ENCODE data around the gene RNF39.
"Not testable (repeated sequence)": the region's sequence is repeated elsewhere in the genome, so short reads cannot be mapped to it uniquely, and the experiment has no call there.

Gene RNF39

DNA sequence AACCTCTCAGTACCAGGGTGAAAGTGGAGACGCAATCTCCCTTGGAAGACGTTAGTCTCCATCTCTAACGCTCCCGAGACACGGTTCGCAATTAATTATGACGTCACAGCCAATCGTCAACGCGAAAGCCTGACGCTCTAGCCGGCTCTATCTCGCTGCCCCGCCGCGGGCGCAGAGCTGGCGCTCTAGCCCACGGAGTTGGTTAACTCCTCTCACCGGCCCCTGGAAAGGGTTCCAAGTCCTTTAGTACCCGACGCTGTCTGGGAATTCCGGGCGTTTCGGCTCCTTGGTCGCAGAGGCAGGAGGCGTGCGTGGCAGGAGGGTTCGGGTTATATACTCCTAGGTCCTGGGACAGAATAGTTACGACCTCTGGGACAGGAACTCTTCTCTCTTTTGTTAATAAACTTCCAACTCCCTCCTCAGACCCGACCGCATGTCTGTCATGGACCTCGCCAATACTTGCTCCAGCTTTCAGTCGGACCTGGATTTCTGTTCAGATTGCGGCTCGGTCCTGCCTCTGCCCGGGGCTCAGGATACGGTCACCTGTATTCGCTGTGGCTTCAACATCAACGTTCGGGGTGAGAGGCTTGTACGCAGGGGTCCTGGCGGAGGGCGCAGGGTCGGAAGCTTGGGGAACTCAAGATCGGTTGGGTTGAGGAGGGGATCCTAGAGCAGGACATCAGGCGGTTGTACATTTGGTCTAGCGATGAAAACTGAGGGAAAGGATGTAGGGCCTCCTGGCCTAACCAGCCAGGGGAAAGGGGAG is 14.3 kb downstream of the RNF39 start, which contains the start of gene POLR1H:
Gene POLR1H (plus strand): TSS at position 174 of the 766 bp plus-strand sequence. CDS start 260 bp downstream, at position 434.
- peak; percentile 77 for DNase-seq

DNA sequence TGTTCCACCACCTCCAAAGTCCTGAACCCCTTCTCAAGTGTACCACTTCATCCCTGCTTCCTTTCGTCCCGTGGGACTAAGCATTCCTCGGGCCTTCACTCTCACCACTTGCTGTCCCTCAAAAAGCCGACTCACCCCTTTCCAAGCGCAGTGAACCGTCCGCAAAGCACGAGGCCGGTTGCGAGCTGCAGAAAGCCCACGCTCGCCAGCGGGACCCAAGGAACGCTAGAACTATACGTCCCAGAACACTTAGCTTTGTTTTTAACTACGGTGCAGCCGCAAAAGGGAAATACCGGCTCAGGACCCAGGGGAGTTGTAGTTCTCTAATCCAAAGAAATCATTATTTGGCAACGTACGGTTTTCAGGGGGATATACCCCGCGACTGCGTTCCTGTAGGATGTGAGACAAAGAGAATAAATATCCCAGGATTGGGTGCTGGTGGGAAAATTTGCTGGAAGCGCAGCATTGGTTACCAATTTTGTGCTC is 14.9 kb downstream of the RNF39 start:
- DNase-seq = no peak

DNA sequence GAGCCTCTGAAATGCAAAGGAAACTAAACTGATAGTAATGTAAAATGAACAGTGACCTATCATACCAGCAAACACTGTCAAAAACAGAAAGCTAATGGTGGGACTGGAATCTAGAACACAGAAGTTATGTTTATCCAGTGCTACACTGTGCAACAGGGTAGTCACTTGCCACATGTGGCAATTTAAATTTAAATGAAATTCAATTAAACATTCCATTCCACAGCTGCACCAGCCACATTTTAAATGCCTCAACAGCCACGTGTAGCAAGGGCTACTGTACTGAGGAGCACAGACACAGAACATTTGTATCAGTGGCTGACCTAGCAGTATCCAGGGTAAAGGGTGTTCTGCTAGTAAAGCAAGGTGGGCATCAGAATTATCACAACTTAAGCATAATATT is 20.1 kb downstream of the RNF39 start:
- no peak for DNase-seq

DNA sequence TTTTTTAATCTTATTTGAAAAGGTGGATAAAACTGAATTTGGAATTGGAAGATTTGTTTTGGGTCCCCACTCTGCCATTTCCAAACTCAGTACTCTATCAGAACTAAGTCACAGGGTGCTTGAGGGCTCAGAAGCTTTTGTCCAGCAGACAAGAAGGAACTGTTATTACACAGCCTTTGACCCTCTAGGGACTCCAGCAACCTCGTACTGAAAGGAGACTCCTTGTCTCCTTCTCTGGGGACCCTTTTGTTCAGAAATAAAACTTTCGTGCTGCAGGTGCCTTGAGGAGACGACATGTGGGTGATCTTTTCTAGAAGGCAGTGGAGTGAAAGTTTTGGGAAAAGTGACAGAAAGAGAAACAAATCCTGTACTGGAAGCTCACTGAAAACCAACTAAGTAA is 21.9 kb downstream of the RNF39 start:
- DNase-seq = no peak

DNA sequence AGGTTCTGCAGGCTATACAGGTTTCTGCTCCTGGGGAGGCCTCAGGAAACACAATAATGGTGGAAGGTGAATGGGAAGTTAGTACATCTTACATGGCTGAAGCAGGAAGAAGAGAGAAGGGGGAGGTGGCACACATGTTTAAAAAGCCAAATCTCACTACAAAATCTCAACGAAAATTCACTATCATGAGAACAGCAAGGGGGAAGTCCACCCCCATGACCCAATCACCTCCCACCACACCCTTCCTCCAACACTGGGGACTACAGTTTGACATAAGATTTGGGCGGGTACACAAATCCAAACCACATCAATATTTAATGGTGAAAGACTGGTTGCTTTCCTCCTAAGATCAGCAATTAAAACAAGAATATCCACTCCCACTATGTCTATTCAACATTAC is 28.3 kb downstream of the RNF39 start:
- DNase-seq = no peak

DNA sequence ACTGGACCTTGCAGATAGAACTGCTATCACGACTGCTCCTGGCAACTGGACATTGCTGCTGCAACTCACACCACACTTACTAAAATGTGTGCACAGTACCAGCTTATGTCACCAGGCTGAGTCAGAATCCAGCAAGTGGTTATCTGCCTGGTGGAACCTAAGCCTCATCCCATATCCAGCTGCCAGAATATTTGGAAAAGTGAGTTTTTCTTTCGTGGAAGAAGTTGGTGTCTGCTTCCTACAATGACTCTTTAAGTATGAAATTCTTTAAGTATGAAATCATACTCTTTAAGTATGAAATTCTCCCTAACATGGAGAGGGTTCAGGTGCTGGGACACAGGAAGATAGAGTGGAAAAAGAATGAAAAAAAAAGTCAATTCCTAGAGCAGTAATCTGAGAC is 30.9 kb downstream of the RNF39 start:
- DNase-seq = no peak

DNA sequence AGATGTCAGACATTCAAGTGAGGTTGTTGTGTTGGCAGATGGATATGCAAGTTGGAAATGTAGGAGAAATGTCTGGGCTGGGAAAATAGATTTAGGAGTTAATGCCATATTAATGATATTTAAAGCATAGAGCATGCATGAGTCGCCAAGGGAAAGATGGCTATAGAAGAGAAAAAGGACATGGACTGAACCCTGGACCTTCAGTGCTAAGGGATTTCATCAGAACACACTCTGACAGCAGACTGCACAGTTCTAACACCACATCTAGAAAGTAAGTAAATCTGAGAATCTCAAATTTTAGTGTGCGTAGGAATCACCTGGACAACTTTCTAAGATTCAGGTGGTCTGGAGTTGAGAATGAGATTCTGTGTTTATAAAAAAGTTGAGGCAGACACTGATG is 31.8 kb downstream of the RNF39 start:
- DNase-seq = no peak

DNA sequence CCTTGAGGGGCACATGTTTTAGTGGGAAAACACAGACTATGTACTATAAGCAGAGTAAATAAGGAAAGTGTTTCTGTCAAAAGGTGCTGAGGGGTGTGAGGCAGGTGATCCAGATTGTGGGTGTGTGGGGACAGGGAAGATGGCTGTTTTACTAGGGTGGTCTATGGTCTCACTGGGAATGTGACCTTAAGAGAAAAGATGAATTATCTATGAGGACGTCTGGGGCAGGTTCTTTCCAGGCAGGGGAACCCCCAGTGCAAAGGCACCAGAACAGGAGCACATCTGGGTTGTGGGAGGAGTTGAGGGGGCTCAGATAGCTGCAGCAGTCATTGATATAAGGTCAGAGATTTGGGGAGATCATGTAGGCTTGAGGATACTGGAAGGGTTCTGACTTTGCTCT is 32.7 kb downstream of the RNF39 start:
- DNase-seq = no peak

DNA sequence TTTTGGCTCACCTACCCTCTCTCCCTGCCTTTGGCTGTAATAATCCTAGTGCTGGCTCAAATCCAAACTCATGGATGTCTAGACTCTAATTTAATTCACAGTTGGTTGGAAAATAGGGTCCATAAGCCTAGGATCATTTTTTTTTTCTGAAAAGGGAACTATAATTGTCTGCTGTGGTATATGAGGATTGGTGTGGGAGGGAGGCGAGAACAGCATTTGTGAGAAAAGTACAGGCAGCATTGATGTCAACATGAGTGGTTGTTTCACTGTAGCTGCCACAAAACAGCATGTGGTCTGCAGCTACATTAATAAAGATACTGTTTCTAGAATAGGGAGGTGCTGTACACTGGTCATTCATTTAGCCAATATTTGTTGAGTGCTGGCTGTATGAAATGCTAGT is 33.1 kb downstream of the RNF39 start:
- no peak for DNase-seq

DNA sequence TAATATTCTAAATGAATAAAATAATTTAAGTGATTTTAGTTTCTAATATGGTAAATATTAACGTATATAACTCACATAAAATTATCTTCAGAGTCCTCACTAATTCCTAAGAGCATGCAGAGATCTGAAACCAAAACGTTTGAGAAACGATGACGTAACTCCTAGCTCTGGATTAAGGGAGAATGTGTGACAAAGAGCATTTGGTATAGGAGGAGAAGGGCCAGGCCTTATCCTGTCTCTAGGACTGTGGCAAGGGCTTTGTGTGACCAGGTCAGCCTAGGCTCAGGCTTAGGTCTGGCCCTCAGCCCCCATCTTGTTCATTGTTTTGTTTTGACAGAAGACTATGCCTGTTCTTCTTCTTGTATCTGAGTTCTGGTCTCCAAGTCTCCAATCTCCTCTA is 33.7 kb downstream of the RNF39 start:
- no peak for DNase-seq

DNA sequence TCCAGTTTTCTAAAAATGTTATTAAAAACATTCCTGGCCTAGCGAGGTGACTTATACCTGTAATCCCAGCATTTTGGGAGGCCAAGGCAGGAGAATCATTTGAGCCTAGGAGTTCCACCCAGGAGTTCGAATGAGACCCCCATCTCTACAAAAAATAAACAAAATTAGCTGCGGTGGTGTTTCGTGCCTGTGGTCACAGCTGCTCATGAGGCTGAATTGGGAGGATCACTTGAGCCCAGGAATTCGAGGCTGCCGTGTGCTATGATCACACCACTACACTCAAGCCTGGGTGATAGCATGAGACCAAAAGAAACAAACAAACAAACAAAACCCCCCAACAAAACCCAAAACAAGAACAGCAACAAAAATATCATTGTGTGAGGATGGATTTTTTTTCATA is 34.3 kb downstream of the RNF39 start:
- no peak for DNase-seq

DNA sequence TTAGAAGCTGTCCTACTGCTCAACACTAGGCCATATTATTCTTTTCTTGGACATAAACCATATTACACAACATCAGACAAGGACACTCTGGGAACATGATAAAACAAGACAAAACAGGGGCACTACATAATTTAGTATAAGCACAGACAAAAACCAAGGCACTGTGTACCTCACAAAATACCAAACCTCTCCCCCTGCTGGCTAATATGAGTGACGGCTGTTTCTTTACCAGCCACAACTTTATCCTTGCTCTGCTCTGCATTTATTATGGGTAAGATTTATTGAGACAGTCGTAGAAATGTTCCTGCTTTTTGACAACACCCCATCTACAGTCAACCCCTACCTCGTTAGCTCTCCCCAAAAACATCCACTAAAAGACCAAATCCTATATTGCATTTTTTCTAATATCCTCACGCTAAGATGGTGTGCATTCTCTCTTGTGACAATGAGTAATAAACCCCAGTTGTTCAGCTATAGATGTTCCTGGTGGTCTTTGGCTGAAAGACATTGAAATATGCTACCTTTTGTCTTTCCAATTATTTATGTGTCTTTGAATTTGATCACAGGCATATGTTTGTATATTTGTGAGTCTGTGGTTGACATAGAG is 38.3 kb downstream of the RNF39 start:
- no peak for DNase-seq

DNA sequence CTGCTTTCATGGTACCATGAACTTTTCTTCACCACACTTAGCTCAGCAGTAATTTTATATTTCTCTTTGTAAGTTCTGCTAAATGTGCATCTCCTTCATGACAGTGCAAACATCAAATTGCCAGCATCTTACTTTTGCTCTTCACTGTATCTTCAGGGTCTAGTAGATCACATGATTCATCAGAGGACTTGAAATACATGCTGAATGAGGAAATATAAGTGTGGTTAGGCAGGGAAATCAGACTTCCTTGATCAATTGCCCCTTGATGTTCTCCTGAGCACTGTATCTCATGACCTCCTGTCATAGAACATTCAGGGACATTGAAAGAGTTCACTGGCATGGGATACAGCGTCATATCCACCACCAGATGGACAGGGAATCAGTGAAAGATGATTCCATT is 39.8 kb downstream of the RNF39 start:
- DNase-seq = no peak

DNA sequence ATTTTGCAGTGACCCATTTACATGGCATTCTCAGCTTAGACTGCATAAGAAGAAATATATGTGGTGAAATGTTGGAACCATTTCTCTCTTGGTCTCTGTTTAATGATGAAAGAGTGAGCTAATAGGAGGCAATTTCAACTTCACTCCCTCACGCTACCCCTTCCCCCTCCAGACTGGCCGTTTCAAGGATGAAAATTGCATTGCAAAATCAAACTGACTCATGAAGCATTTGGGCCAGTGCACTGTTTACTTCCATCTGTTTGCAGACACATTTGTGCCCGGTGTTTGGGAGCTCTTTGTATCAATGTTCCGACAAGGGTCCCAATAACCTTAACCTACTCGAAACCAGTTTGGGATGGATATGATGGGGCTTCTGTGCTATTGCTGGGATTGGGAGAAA is 42.1 kb downstream of the RNF39 start:
- not testable (repeated sequence) for DNase-seq

DNA sequence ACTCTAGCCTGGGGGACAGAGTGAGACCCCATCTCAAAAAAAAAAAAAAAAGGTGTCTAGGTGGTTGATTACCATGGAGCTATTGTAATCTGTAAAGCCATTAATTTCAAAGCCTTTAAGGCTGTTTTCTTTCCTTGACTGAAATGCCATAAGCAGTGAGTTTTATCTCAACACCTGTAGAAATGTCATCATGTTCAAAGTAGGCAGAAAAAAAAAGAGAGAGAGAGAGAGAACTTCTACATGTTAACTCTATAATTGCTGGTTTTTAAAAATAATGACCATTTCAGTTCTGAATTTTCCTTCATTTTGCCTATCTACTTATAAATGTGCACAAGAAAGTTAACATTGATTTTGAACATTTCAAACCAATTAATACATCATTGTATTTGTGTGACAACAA is 44.2 kb downstream of the RNF39 start:
- DNase-seq = no peak

DNA sequence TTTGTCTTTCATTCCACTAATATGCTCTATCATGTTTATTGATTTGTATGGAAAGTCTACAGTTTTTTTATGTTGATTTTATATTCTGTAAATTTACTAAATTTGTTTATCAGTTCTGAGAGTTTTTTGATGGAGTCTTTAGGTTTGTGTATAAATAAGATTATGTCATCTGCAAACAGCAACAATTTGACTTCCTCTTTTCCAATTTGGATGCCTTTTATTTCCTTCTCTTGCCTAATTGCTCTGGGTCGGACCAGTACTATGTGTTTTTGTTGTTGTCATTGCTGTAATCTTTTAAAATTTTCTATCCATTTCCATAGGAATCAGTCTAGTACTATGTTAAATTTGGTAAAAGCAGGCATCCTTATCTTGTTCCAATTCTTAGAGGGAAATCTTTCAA is 46.0 kb downstream of the RNF39 start:
- DNase-seq = no peak

DNA sequence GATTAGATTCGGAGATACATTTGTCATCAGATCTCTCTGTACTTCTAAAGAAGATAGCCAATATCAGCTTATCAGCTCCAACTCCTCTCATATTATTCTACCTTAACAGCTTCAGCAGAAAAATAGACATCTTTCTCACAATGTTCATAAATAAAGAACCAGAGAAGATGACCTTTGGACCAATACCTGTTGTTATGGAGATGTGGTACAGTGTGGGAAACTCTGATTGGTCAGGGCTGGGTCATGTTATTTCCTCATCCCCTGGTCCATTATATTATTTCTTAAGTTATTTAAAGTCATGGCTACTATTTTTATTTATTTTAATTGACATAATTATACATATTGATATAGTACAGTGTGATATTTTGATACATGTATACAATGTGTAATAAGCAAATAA is 50.4 kb downstream of the RNF39 start:
- DNase-seq = no peak

DNA sequence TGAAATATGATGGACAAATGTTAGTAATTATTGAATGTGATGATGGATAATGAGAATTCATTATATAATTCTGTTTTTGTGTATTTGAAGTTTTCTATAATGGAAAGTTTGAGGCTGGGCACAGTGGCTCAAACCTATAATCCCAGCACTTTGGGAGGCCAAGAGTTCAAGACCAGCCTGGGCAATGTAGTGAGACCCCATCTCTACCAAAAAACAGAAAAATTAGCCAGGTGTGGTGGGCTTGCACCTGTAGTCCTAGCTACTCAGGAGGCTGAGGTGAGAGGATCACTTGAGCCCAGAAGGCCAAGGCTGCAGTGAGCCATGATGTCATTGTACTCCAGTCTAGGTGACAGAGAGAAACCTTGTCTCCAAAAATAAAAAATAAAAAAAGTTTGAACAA is 52.9 kb downstream of the RNF39 start:
- not testable (repeated sequence) for DNase-seq

DNA sequence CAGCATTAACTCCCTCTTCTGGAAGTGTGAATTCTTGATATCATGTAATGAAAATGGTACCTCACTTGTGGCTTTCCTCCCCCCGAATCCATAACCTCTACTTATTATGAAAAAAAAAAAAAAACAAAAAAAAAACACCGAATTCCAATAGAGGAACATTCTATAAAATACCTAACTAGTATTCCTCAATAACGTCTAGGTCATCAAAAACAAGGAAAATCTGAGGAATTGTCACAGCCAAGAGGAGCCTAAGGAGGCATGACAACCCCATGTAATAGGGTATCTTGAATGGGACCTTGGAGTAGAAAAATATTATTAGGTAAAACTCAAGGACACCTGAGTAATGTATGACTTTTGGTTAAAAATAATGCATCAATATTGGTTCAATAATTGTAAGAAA is 53.4 kb downstream of the RNF39 start:
- no peak for DNase-seq

DNA sequence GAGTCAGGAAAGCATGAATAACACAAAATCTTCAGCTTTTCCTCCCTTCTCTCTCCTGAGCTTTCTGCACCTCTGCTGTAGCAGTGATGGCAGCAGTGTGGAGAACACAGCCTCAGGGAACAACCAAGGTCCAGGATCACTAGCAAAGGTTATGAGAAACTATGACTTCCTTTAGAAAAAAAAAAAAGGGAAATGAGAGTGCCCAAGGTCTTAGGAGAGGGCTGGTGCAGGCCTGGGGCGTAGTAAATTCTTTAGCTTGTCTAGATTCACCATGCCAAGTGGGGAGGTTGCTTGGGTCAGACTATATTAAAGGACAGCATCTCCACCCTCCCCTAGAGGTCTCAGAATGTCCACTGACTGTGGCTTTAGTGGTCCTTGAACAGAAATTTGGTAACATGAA is 54.9 kb downstream of the RNF39 start:
- no peak for DNase-seq
